Lung (tissue), 12 donors: Measurements from ENCODE around the gene NTRK3. TPM values are rescaled to one million over a fixed set of nuclear protein-coding genes. Genes with fewer than 3 reads are reported as not detected.

Experiments
- ATAC-seq: fragments of 200-7000 bp; cut with Tn5 transposase; one replicate; pipeline ENCODE4 v1.9.1; 2020; ENCODE audit warnings: moderate number of reproducible peaks; ENCODE audit not compliant: insufficient read depth, low FRiP score
- DNase-seq, 3 donors: peaks; one replicate each; pipeline ENCODE4 v3.0.0-alpha.2; 2013 to 2017
- H3K27ac ChIP-seq, 2 donors: one replicate each; pipeline ENCODE4 v1.5.1; 2013; ENCODE audit warnings: mild to moderate bottlenecking in 2 of 2, moderate library complexity in 2 of 2, control low read depth in 1 of 2, inconsistent platforms in 1 of 2, low read depth in 1 of 2, low read length in 1 of 2
- H3K27me3 ChIP-seq, 3 donors: one replicate each; pipeline ENCODE4 v1.5.1; 2013; ENCODE audit warnings: low read length in 2 of 3; ENCODE audit not compliant: control insufficient read depth in 3 of 3, insufficient read depth in 3 of 3
- H3K36me3 ChIP-seq, 4 donors: one replicate each; pipeline ENCODE4 v1.5.1; 2013; ENCODE audit warnings: low read length in 4 of 4, mild to moderate bottlenecking in 1 of 4, moderate library complexity in 1 of 4; ENCODE audit not compliant: control insufficient read depth in 4 of 4, insufficient read depth in 4 of 4
- H3K4me1 ChIP-seq, 5 donors: one replicate each; pipeline ENCODE4 v1.5.1; 2013; ENCODE audit warnings: low read length in 5 of 5, mild to moderate bottlenecking in 2 of 5, moderate library complexity in 1 of 5; ENCODE audit not compliant: control insufficient read depth in 5 of 5, insufficient read depth in 5 of 5
- H3K4me3 ChIP-seq: one replicate; pipeline ENCODE4 v1.5.1; 2013; ENCODE audit warnings: mild to moderate bottlenecking, control low read depth, moderate library complexity
- H3K9ac ChIP-seq, 2 donors: one replicate each; pipeline ENCODE4 v1.5.1; 2013; ENCODE audit warnings: low read length in 2 of 2, control low read depth in 1 of 2; ENCODE audit not compliant: insufficient read depth in 1 of 2
- H3K9me3 ChIP-seq, 4 donors: one replicate each; pipeline ENCODE4 v1.5.1; 2013; ENCODE audit warnings: low read length in 3 of 4, mild to moderate bottlenecking in 1 of 4, moderate library complexity in 1 of 4; ENCODE audit not compliant: control insufficient read depth in 4 of 4, insufficient read depth in 3 of 4
- CTCF ChIP-seq: IDR thresholded peaks from 2 replicates; pipeline ENCODE4 v1.5.1; 2012; ENCODE audit warnings: mild to moderate bottlenecking; ENCODE audit errors: control extremely low read depth, extremely low read depth
- WGBS, 2 donors: extraction: QIAGEN DNeasy Blood & Tissue Kit; methylation state at CpG; one replicate each; pipeline ENCODE4 v1.1.7; 2013; 5-methylcytosine and 5-hydroxymethylcytosine counted together
- polyA plus RNA-seq, 2 donors: library from polyadenylated mRNA; stranded (reverse); fragments of 200-250 nt; gene quantifications; one replicate each; pipeline ENCODE4 v1.2.1, GENCODE V29; 2013
- total RNA-seq, 2 donors: library from RNA; depleted of rRNA in 1 of 2; stranded (reverse); fragments of >200 nt in 1 of 2; gene quantifications; one replicate each; pipeline ENCODE4 v1.2.1, GENCODE V29; 2014 to 2021
- donor health status: control.
- donor health status: control.
- donor health status: Bipolar disorder and iron deficiency.
- donor health status: healthy.
- donor health status: DM: yes; HTN: yes; CAD: no.

Gene NTRK3
- total and polyA plus RNA-seq, 4 donors = 0.44 to 11.0 (median 4.2) TPM

GRCh38 chr15:88215066-88215648, 41.4 kb downstream of the NTRK3 start:
- Histone ChIP-seq H3K27ac (no peak overlapping the region), H3K4me3 (no peak overlapping the region), H3K9ac (no peak overlapping the region), H3K36me3 (no peaks in the 10 kb centered on the region), H3K9me3 (peaks cover 0 to 2% (median 0%) of the 10 kb centered on the region in 4 donors), H3K4me1 (peaks cover 0 to 12% (median 1%) of the 10 kb centered on the region in 5 donors), H3K27me3 (no peaks in the 10 kb centered on the region)
- WGBS, 2 donors = 62 to 65% methylated on average over 16 of the region's 16 CpGs
- DNase-seq (peak in 2 of 3 donors; percentile 17 to 54), ATAC-seq (no peak)
- no peak for TF ChIP-seq CTCF

GRCh38 chr15:88209111-88209510, 47.4 kb downstream of the NTRK3 start:
- H3K4me3 ChIP-seq = no peak overlapping the region
- no peaks in the 10 kb centered on the region for H3K27me3 ChIP-seq
- no peaks in the 10 kb centered on the region for H3K36me3 ChIP-seq
- ATAC-seq (no peak), DNase-seq (no peak)
- no peak overlapping the region for H3K27ac ChIP-seq
- 58 to 64% methylated on average over 5 of the region's 5 CpGs for WGBS, 2 donors
- no peaks in the 10 kb centered on the region for H3K9me3 ChIP-seq
- TF ChIP-seq CTCF = no peak
- no peak overlapping the region for H3K9ac ChIP-seq
- H3K4me1 ChIP-seq = peaks cover 0 to 1% (median 0%) of the 10 kb centered on the region in 5 donors

- Histone ChIP-seq H3K4me1 (peaks cover 0 to 1% (median 0%) of the 10 kb centered on the region in 5 donors), H3K9ac (no peak overlapping the region), H3K27ac (no peak overlapping the region), H3K27me3 (no peaks in the 10 kb centered on the region), H3K36me3 (no peaks in the 10 kb centered on the region), H3K4me3 (no peak overlapping the region), H3K9me3 (no peaks in the 10 kb centered on the region)
- DNase-seq = no peak
- no peak for TF ChIP-seq CTCF
- ATAC-seq = no peak
- WGBS, 2 donors = 62 to 75% methylated on average over 2 of the region's 2 CpGs
Measured at GRCh38 chr15:88208396-88208795, 48.1 kb downstream of the NTRK3 start.

- Histone ChIP-seq H3K36me3 (no peaks in the 10 kb centered on the region), H3K4me3 (no peak overlapping the region), H3K4me1 (peaks cover 0 to 1% (median 0%) of the 10 kb centered on the region in 5 donors), H3K9ac (no peak overlapping the region), H3K9me3 (no peaks in the 10 kb centered on the region), H3K27ac (no peak overlapping the region), H3K27me3 (no peaks in the 10 kb centered on the region)
- no peak for TF ChIP-seq CTCF
- WGBS, 2 donors = 82 to 85% methylated on average over 2 of the region's 2 CpGs
- no peak for DNase-seq
- ATAC-seq = no peak
Measured at GRCh38 chr15:88207565-88207964, 49.0 kb downstream of the NTRK3 start.
